Endothelial cell of umbilical vein (primary cell): Measurements from ENCODE around the gene PLBD2. TPM values are rescaled to one million over a fixed set of nuclear protein-coding genes. Genes with fewer than 3 reads are reported as not detected.

Experiments
- BruUV-seq: library from RNA; stranded (reverse); fragments of 400-500 nt; replicated peaks from 2 replicates; lab custom pipeline; 2021; lab: Mats Ljungman, UMichigan
- CTCF ChIA-PET: fragments of 300-600, 350-600 bp; sonication (Branson Sonifier 250); formaldehyde crosslinking; loops from one replicate; lab custom pipeline; 2021; ENCODE audit warnings: antibody characterized with exemption, inconsistent platforms; lab: Charles Lee
- POLR2A ChIA-PET: fragments of 300-600, 350-600 bp; sonication (Branson Sonifier 250); formaldehyde crosslinking; loops from one replicate; lab custom pipeline; 2021; ENCODE audit warnings: antibody characterized with exemption, inconsistent platforms; lab: Charles Lee
- DNase-seq: peaks from one replicate; pipeline ENCODE4 v3.0.0-alpha.2; 2011; ENCODE audit warnings: low read depth, low spot score
- FAIRE-seq: peaks from 2 replicates; lab custom pipeline; 2011; peaks lifted over from hg19 to GRCh38; lab: Jason Lieb, UNC
- H2AFZ ChIP-seq: 2 replicates; pipeline ENCODE4 v1.6.0; 2012; ENCODE audit warnings: low read depth, low read length, control low read depth, inconsistent platforms
- H3K27ac ChIP-seq: 2 replicates; pipeline ENCODE4 v1.5.1; 2011; ENCODE audit warnings: low read depth, mild to moderate bottlenecking, control low read depth, low read length, moderate library complexity; ENCODE audit not compliant: insufficient read depth
- H3K27me3 ChIP-seq, 2 experiments: 2 replicates each; pipeline versions ENCODE4 v1.6.0 to v1.6.1; 2011; ENCODE audit warnings: low read length in 2 of 2, mixed read lengths in 1 of 2; ENCODE audit not compliant: control insufficient read depth in 2 of 2, insufficient read depth in 2 of 2
- H3K36me3 ChIP-seq, 2 experiments: 2 replicates in 1 of 2; 3 replicates in 1 of 2; pipeline ENCODE4 v1.5.1; 2011; ENCODE audit warnings: low read length in 2 of 2, mild to moderate bottlenecking in 1 of 2, moderate library complexity in 1 of 2; ENCODE audit not compliant: control insufficient read depth in 2 of 2, insufficient read depth in 2 of 2; ENCODE audit errors: extremely low read depth in 1 of 2
- H3K4me1 ChIP-seq: 3 replicates; pipeline ENCODE4 v1.5.1; 2011; ENCODE audit warnings: mild to moderate bottlenecking, low read length; ENCODE audit not compliant: control insufficient read depth, insufficient read depth; ENCODE audit errors: extremely low read depth
- H3K4me2 ChIP-seq: 2 replicates; pipeline ENCODE4 v1.6.1; 2011; ENCODE audit warnings: low read length, control low read depth, mixed read lengths; ENCODE audit not compliant: insufficient read depth
- H3K4me3 ChIP-seq, 3 experiments: fragments of 200-600 bp in 1 of 3; sonication (generic), shearing (Covaris generic) in 1 of 3; replicated peaks in 1 of 3; 2 replicates each; pipeline ENCODE4 v1.5.1; 2011 to 2016; ENCODE audit warnings: control low read depth in 3 of 3, low read length in 3 of 3, mild to moderate bottlenecking in 2 of 3, inconsistent platforms in 1 of 3, low read depth in 1 of 3, moderate library complexity in 1 of 3; ENCODE audit not compliant: insufficient read depth in 1 of 3
- H3K79me2 ChIP-seq: 2 replicates; pipeline ENCODE4 v1.6.0; 2012; ENCODE audit warnings: low read length, inconsistent platforms; ENCODE audit not compliant: control insufficient read depth, insufficient read depth
- H3K9ac ChIP-seq: replicated peaks from 2 replicates; pipeline ENCODE3; 2011; ENCODE audit warnings: low read length, control low read depth; ENCODE audit not compliant: insufficient read depth; ENCODE audit errors: extremely low read depth
- H3K9me1 ChIP-seq: replicated peaks from 3 replicates; pipeline ENCODE4 v1.6.0; 2011; ENCODE audit warnings: mild to moderate bottlenecking, low read length; ENCODE audit not compliant: control insufficient read depth, insufficient read depth; ENCODE audit errors: extremely low read depth
- H3K9me3 ChIP-seq: replicated peaks from 2 replicates; pipeline ENCODE4 v1.5.1; 2012; ENCODE audit warnings: low read length, inconsistent platforms; ENCODE audit not compliant: control insufficient read depth, insufficient read depth
- H4K20me1 ChIP-seq: replicated peaks from 2 replicates; pipeline ENCODE3; 2011; ENCODE audit warnings: mild to moderate bottlenecking, low read length; ENCODE audit not compliant: control insufficient read depth, insufficient read depth; ENCODE audit errors: extremely low read depth
- CTCF ChIP-seq, 2 donors: IDR thresholded peaks; 1 replicate in 1 of 2; 2 replicates in 1 of 2; pipeline ENCODE4 v1.5.1; 2011; ENCODE audit warnings: low read length in 2 of 2, mild to moderate bottlenecking in 2 of 2, moderate library complexity in 2 of 2, control low read depth in 1 of 2, inconsistent platforms in 1 of 2, low read depth in 1 of 2; ENCODE audit not compliant: insufficient read depth in 1 of 2; ENCODE audit errors: extremely low read depth in 1 of 2
- EZH2 ChIP-seq: IDR thresholded peaks from 2 replicates; pipeline ENCODE4 v1.6.1; 2012; ENCODE audit warnings: borderline replicate concordance, low read depth, mild to moderate bottlenecking, moderate library complexity, low read length, inconsistent platforms; ENCODE audit not compliant: severe bottlenecking
- FOS ChIP-seq: IDR thresholded peaks from 2 replicates; pipeline ENCODE4 v1.6.1; 2011; ENCODE audit warnings: mild to moderate bottlenecking, low read length, moderate library complexity, borderline replicate concordance; ENCODE audit not compliant: insufficient read depth
- GATA2 ChIP-seq: IDR thresholded peaks from 2 replicates; pipeline ENCODE4 v1.7.0; 2011; ENCODE audit warnings: low read depth, mild to moderate bottlenecking, moderate library complexity, mixed read lengths, low read length; ENCODE audit not compliant: insufficient read length, insufficient read depth
- JUN ChIP-seq: IDR thresholded peaks from 2 replicates; pipeline ENCODE4 v1.6.1; 2011; ENCODE audit warnings: borderline replicate concordance, low read depth; ENCODE audit not compliant: insufficient read length, insufficient read depth
- MYC ChIP-seq: IDR thresholded peaks from one replicate; pipeline ENCODE4 v1.6.1; 2011; ENCODE audit warnings: mild to moderate bottlenecking, low read depth, low read length
- POLR2A ChIP-seq: IDR thresholded peaks from 2 replicates; pipeline ENCODE4 v1.6.1; 2012; ENCODE audit warnings: low read depth, mild to moderate bottlenecking, control low read depth, low read length
- POLR2AphosphoS5 ChIP-seq: IDR thresholded peaks from 2 replicates; pipeline ENCODE4 v1.6.1; 2012; ENCODE audit warnings: low read depth, mild to moderate bottlenecking, control low read depth, low read length, moderate library complexity; ENCODE audit not compliant: insufficient read depth
- dilution Hi-C: fragments of 300-500 bp; cut with MboI; formaldehyde crosslinking; loops from one replicate; pipeline ENCODE4 v1.15.0; 2019; ENCODE audit warnings: low sequenced_read_pairs; ENCODE audit not compliant: extremely low pct_ligation_motif_present
- intact Hi-C: fragments of 100-400 bp; cut with micrococcal nuclease; formaldehyde crosslinking; loops from one replicate; pipeline ENCODE4 v1.10.0; 2022
- polyA plus RNA-seq, 4 experiments: library from polyadenylated mRNA; depleted of rRNA in 3 of 4; stranded (reverse) in 3 of 4; unstranded in 1 of 4; fragments of >200 nt; gene quantifications; 2 replicates each; pipeline versions ENCODE4 v1.2.1 to v1.2.3, GENCODE V29; 2011 to 2012; ENCODE audit warnings: missing spikeins in 1 of 4
- total RNA-seq: library from RNA; stranded (reverse); gene quantifications from 2 replicates; pipeline ENCODE4 v1.2.3, GENCODE V29; 2021
- TF ChIP-seq, protein P1 (sequence below): IDR thresholded peaks from 2 replicates; pipeline ENCODE4 v1.6.1; 2011; ENCODE audit not compliant: insufficient read depth, insufficient read length

Gene PLBD2
- total and polyA plus RNA-seq, 2 donors (not counting 3 experiments of a cell fraction or from before 2014, with no cell fraction given) = 24.4 to 46.8 TPM

GRCh38 chr12:113418213-113418879 is 60.0 kb downstream of the PLBD2 start:
- H3K9ac ChIP-seq = no peak overlapping the region
- H3K27me3 ChIP-seq = no peaks in the 10 kb centered on the region
- peaks cover 7% of the 10 kb centered on the region for H3K4me1 ChIP-seq
- no TSS peak for BruUV-seq
- H3K27ac ChIP-seq = no peak overlapping the region
- H3K36me3 ChIP-seq = no peaks in the 10 kb centered on the region
- no peak overlapping the region for H3K4me2 ChIP-seq
- H3K79me2 ChIP-seq = no peaks in the 10 kb centered on the region
- ChIA-PET CTCF (interaction anchor here (0.5 to 1.1 kb wide), 3 partner anchors 189 to 548 kb away, joined by 3 to 4 read pairs (median 3); partner anchors contain the start of gene RBM19), POLR2A (no interaction called here)
- H2AFZ ChIP-seq = no peak overlapping the region
- no peak for TF ChIP-seq MYC
- TF ChIP-seq GATA2 = no peak
- no peak for TF ChIP-seq POLR2A
- no peak for TF ChIP-seq FOS
- no peak for TF ChIP-seq EZH2
- no peak for TF ChIP-seq CTCF (IDR thresholded peaks at IDR 0.05; ENCODE audit: extremely low read depth in 1 of 2, insufficient read depth in 1 of 2, low read depth in 1 of 2, low read length in 2 of 2)
- TF ChIP-seq POLR2AphosphoS5 = no peak
- no peak for TF ChIP-seq JUN
- TF ChIP-seq, protein P1, sequence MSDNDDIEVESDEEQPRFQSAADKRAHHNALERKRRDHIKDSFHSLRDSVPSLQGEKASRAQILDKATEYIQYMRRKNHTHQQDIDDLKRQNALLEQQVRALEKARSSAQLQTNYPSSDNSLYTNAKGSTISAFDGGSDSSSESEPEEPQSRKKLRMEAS = no peak
- H3K9me1 ChIP-seq = no peaks in the 10 kb centered on the region
- FAIRE-seq (no peak), DNase-seq (no peak)
- H3K9me3 ChIP-seq = no peaks in the 10 kb centered on the region
- intact Hi-C loops = no loop called here
- dilution Hi-C loops = no loop called here
- no peak overlapping the region for H3K4me3 ChIP-seq
- no peaks in the 10 kb centered on the region for H4K20me1 ChIP-seq
